ENCODE measurements around the gene DHRS12. TPM values are rescaled to one million over a fixed set of nuclear protein-coding genes. Genes with fewer than 3 reads are reported as not detected.
A peak's percentile ranks its signal among the peaks of the same experiment; 100 is the strongest.

Gene DHRS12
- 2.9 and 5.5 TPM in 2 replicates for total RNA-seq
- polyA plus RNA-seq = 11.6 and 15.7 TPM in 2 replicates

DNA sequence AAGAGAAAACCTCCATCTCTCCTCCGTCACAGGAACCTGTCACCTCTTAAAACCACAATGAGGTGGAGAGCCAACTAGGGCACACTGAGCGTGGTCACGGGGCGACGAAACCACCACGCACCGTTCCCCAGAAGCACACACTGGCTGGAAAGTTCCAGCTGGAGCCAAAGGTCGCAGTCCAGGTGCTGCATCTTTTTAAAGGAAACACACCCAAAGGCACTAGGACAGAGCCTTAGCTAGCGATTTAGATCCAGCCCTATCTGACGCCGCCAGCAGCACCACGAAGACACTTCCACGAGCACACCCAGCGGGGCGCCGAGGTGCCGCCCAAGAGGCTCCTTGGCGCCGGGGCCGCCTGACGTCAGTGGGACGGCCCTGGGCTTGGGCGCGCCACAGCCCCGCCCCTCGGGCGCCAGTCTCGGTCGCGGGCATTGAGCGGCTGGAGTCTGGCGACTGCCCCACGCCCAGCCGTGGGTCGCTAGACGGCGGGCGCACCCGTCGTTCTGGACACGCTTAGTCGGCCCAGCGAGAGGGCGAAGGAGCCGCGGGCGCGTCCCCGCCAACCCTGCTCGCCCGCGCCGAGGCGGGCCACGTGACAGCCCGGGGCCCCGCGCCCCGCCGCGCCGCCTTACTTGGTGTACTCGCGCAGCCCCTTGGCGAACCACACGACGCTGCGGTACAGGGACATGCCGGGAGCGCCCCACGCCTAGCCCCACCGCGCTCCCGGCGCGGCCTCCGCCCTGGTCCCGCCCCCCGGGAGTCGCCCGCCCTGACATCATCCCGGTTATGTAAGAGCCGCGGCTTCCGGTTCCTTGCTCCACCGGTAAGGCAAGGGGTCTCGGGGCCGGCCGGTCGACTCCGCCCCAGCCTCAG lies at the start of gene DHRS12:
DHRS12 (minus strand) TSS at position 742 of the 873 bp plus-strand sequence. CDS start 4,504 bp downstream, outside the sequence.
- no peaks in the 10 kb centered on the region for H3K9me3 ChIP-seq (ENCODE audit: low read depth)
- no peaks in the 10 kb centered on the region for H3K4me1 ChIP-seq (ENCODE audit: low read depth)
- H3K27ac ChIP-seq = peak within 1 kb of the TSS; percentile 85
- DNase-seq (ENCODE audit: low read depth in 1 of 2, low spot score in 1 of 2) = peak; percentile 87
- TF ChIP-seq, protein P1, sequence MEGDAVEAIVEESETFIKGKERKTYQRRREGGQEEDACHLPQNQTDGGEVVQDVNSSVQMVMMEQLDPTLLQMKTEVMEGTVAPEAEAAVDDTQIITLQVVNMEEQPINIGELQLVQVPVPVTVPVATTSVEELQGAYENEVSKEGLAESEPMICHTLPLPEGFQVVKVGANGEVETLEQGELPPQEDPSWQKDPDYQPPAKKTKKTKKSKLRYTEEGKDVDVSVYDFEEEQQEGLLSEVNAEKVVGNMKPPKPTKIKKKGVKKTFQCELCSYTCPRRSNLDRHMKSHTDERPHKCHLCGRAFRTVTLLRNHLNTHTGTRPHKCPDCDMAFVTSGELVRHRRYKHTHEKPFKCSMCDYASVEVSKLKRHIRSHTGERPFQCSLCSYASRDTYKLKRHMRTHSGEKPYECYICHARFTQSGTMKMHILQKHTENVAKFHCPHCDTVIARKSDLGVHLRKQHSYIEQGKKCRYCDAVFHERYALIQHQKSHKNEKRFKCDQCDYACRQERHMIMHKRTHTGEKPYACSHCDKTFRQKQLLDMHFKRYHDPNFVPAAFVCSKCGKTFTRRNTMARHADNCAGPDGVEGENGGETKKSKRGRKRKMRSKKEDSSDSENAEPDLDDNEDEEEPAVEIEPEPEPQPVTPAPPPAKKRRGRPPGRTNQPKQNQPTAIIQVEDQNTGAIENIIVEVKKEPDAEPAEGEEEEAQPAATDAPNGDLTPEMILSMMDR (IDR thresholded peaks at IDR 0.05; ENCODE audit: low read depth, low read length) = no peak
- H3K27me3 ChIP-seq = no peaks in the 10 kb centered on the region
- peak within 1 kb of the TSS; percentile 68 for H3K4me3 ChIP-seq
- no peaks in the 10 kb centered on the region for H3K36me3 ChIP-seq

GRCh38 chr13:51849145-51850101 lies 45.5 kb upstream of the DHRS12 start:
- no peaks in the 10 kb centered on the region for H3K9me3 ChIP-seq (ENCODE audit: low read depth)
- no peaks in the 10 kb centered on the region for H3K36me3 ChIP-seq
- H3K27me3 ChIP-seq = peaks cover 5% of the 10 kb centered on the region
- H3K27ac ChIP-seq = no peak overlapping the region
- no peak overlapping the region for H3K4me3 ChIP-seq
- peak; percentile 25 to 58 for DNase-seq (ENCODE audit: low read depth in 1 of 2, low spot score in 1 of 2)
- TF ChIP-seq, protein P1 (IDR thresholded peaks at IDR 0.05; ENCODE audit: low read depth, low read length) = peak; percentile 76
- no peaks in the 10 kb centered on the region for H3K4me1 ChIP-seq (ENCODE audit: low read depth)

- Histone ChIP-seq H3K36me3 (no peaks in the 10 kb centered on the region), H3K9me3 (ENCODE audit: low read depth) (no peaks in the 10 kb centered on the region), H3K27ac (no peak overlapping the region), H3K4me1 (ENCODE audit: low read depth) (no peaks in the 10 kb centered on the region), H3K4me3 (no peak overlapping the region), H3K27me3 (peaks cover 5% of the 10 kb centered on the region)
- TF ChIP-seq, protein P1 (IDR thresholded peaks at IDR 0.05; ENCODE audit: low read depth, low read length) = no peak
- peak in 1 of 2 donors; percentile 18 for DNase-seq (ENCODE audit: low read depth in 1 of 2, low spot score in 1 of 2)
These were observed 44.7 kb upstream of the DHRS12 start for GRCh38 chr13:51848674-51849073.

- Histone ChIP-seq H3K4me3 (no peak overlapping the region), H3K4me1 (ENCODE audit: low read depth) (no peaks in the 10 kb centered on the region), H3K27ac (no peak overlapping the region), H3K36me3 (no peaks in the 10 kb centered on the region), H3K9me3 (ENCODE audit: low read depth) (no peaks in the 10 kb centered on the region), H3K27me3 (no peaks in the 10 kb centered on the region)
- no peak for DNase-seq (ENCODE audit: low read depth in 1 of 2, low spot score in 1 of 2)
- TF ChIP-seq, protein P1 (IDR thresholded peaks at IDR 0.05; ENCODE audit: low read depth, low read length) = no peak
These were observed 42.8 kb upstream of the DHRS12 start for GRCh38 chr13:51846756-51847155.

DNA sequence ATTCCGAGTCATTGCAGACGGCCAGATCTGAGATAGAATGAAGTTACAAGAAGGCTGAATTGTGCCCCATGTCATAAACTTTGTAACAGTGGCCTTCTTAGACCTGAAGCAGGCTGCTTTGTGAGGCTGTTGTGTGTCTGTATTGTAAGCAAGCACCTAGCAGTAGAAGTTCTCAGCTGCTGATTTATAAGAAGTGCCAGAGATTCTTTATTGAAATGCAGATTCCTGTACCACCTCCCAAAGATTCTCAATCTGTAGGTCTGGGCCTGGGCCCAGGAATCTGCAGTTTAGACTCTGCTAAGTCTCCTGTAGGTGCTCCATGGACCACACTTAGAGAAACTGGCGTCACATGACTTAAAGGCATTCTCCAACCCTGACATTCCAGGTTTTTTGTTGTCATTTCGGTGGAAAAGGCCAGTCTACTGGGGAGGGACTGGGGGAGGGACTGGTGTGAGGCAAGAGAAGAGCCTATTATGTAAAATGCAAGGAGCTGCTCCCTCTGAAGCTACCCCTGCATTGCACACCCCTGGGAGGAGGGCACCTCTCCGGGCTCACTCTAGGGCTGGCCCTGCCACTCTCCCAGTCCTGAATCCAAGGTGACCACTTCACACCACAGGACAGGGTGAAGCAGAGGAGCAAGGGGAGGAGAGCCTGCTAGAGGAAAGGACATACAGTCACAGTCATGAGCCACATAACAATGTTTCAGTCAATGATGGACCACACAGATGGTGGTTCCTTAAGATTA lies 41.8 kb upstream of the DHRS12 start:
- no peak overlapping the region for H3K27ac ChIP-seq
- TF ChIP-seq, protein P1 (IDR thresholded peaks at IDR 0.05; ENCODE audit: low read depth, low read length) = no peak
- no peak for DNase-seq (ENCODE audit: low read depth in 1 of 2, low spot score in 1 of 2)
- H3K4me3 ChIP-seq = no peak overlapping the region
- H3K27me3 ChIP-seq = no peaks in the 10 kb centered on the region
- H3K36me3 ChIP-seq = no peaks in the 10 kb centered on the region
- H3K4me1 ChIP-seq (ENCODE audit: low read depth) = peaks cover 4% of the 10 kb centered on the region
- H3K9me3 ChIP-seq (ENCODE audit: low read depth) = no peaks in the 10 kb centered on the region
